GM23338 (cell line): Measurements from ENCODE around the gene CBX6.

Experiments
- EZH2 ChIP-seq: fragments of 200-600 bp; sonication (generic); IDR thresholded peaks from one replicate; pipeline ENCODE4 v1.8.0; 2017; ENCODE audit warnings: antibody characterized with exemption, mild to moderate bottlenecking, low read depth; ENCODE audit not compliant: unreplicated experiment
- EZH2phosphoT487 ChIP-seq: fragments of 200-600 bp; sonication (generic); IDR thresholded peaks from one replicate; pipeline ENCODE4 v1.8.1; 2018; ENCODE audit warnings: antibody characterized with exemption; ENCODE audit not compliant: unreplicated experiment
- POLR2AphosphoS5 ChIP-seq: IDR thresholded peaks from 2 replicates; pipeline ENCODE4 v1.6.1; 2016; ENCODE audit warnings: antibody characterized with exemption, low read depth
- TF ChIP-seq, protein P1 (sequence below): IDR thresholded peaks from one replicate; pipeline ENCODE4 v1.6.1; 2018; ENCODE audit warnings: antibody characterized with exemption; ENCODE audit not compliant: unreplicated experiment
- TF ChIP-seq, protein P2 (sequence below), 2 experiments: fragments of 200-600 bp in 1 of 2; sonication (generic) in 1 of 2; conservative IDR thresholded peaks; 2 replicates each; pipeline versions ENCODE4 v1.5.1 to v1.6.1; 2016 to 2017; ENCODE audit warnings: antibody characterized with exemption in 2 of 2, low read depth in 2 of 2, mild to moderate bottlenecking in 2 of 2, moderate library complexity in 1 of 2

DNA sequence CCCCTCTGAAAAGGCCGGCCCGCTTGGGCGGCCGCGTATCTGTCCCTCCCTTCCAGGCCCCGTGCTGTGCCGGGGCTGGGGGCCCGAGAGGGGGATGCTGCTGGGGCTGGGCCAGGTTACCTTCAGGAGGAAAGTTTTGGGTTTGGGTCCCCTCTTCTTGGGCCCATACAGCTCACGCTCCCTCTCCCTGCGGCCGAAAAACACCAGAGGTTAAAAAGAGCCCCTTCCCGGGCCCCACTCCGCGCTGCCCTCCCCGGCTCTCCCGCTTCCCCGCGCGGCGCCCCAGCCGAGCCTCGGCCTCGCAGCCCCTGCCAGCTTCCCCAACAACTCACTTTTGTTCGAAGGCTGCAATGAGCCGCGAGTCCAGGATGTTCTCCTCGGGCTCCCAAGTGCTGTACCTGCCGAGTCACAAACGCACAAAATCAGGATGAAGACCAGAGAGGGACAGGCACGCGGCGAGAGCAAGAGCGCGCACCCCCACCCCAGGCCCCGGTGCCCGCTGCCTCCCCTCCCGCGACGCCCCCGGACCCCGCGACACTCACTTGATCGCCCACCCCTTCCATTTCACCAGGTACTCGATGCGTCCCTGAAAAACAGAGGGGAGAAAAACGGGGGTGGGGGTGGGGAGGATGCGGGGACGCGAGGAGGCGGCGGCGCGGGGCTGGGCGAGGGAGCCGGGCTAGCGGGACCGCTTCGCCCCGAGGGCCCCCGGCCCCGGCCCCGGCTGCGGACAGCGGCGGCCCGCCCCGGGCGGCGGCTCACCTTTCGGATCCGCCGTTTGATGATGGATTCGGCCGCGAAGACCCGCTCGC, 450 bp downstream of the CBX6 start:
- TF ChIP-seq, protein P1, sequence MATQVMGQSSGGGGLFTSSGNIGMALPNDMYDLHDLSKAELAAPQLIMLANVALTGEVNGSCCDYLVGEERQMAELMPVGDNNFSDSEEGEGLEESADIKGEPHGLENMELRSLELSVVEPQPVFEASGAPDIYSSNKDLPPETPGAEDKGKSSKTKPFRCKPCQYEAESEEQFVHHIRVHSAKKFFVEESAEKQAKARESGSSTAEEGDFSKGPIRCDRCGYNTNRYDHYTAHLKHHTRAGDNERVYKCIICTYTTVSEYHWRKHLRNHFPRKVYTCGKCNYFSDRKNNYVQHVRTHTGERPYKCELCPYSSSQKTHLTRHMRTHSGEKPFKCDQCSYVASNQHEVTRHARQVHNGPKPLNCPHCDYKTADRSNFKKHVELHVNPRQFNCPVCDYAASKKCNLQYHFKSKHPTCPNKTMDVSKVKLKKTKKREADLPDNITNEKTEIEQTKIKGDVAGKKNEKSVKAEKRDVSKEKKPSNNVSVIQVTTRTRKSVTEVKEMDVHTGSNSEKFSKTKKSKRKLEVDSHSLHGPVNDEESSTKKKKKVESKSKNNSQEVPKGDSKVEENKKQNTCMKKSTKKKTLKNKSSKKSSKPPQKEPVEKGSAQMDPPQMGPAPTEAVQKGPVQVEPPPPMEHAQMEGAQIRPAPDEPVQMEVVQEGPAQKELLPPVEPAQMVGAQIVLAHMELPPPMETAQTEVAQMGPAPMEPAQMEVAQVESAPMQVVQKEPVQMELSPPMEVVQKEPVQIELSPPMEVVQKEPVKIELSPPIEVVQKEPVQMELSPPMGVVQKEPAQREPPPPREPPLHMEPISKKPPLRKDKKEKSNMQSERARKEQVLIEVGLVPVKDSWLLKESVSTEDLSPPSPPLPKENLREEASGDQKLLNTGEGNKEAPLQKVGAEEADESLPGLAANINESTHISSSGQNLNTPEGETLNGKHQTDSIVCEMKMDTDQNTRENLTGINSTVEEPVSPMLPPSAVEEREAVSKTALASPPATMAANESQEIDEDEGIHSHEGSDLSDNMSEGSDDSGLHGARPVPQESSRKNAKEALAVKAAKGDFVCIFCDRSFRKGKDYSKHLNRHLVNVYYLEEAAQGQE: no peak
- TF ChIP-seq, protein P2, sequence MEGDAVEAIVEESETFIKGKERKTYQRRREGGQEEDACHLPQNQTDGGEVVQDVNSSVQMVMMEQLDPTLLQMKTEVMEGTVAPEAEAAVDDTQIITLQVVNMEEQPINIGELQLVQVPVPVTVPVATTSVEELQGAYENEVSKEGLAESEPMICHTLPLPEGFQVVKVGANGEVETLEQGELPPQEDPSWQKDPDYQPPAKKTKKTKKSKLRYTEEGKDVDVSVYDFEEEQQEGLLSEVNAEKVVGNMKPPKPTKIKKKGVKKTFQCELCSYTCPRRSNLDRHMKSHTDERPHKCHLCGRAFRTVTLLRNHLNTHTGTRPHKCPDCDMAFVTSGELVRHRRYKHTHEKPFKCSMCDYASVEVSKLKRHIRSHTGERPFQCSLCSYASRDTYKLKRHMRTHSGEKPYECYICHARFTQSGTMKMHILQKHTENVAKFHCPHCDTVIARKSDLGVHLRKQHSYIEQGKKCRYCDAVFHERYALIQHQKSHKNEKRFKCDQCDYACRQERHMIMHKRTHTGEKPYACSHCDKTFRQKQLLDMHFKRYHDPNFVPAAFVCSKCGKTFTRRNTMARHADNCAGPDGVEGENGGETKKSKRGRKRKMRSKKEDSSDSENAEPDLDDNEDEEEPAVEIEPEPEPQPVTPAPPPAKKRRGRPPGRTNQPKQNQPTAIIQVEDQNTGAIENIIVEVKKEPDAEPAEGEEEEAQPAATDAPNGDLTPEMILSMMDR (conservative IDR thresholded peaks at IDR 0.05; ENCODE audit: low read depth in 2 of 2): no peak
- TF ChIP-seq POLR2AphosphoS5 (0 out of 2 replicates have a peak, but pooled peaks have one; percentile 5), EZH2 (no peak), EZH2phosphoT487 (no peak)
